PC-3 (cell line): Measurements from ENCODE around the gene CCDC171. TPM values are rescaled to one million over a fixed set of nuclear protein-coding genes. Genes with fewer than 3 reads are reported as not detected.

ENCODE experiments used
- ATAC-seq: fragments of 200-7000 bp; cut with Tn5 transposase; 2 replicates; pipeline ENCODE4 v1.9.1; 2020; ENCODE audit warnings: mild to moderate bottlenecking, moderate library complexity
- BruUV-seq: library from RNA; stranded (reverse); fragments of 400-500 nt; replicated peaks from 2 replicates; lab custom pipeline; 2021; lab: Mats Ljungman, UMichigan
- CTCF ChIA-PET: fragments of 300-600 bp; sonication (Branson Sonifier 250); formaldehyde crosslinking; loops from one replicate; lab custom pipeline; 2022; ENCODE audit warnings: antibody characterized with exemption; lab: Charles Lee
- POLR2A ChIA-PET: fragments of 300-600 bp; sonication (Branson Sonifier 250); formaldehyde crosslinking; loops from one replicate; lab custom pipeline; 2022; ENCODE audit warnings: antibody characterized with exemption; ENCODE audit not compliant: unreplicated experiment; lab: Charles Lee
- DNase-seq: peaks from one replicate; pipeline ENCODE4 v3.0.0-alpha.2; 2015
- H2AFZ ChIP-seq: fragments of 300-600 bp; sonication (generic); 2 replicates; pipeline ENCODE4 v1.6.0; 2016; ENCODE audit warnings: antibody characterized with exemption, low read length
- H3F3A ChIP-seq: fragments of 300-600 bp; sonication (generic); one replicate; pipeline ENCODE4 v1.6.0; 2017; ENCODE audit warnings: antibody characterized with exemption, low read length, control low read depth, mild to moderate bottlenecking; ENCODE audit not compliant: unreplicated experiment
- H3K27ac ChIP-seq: fragments of 300-600 bp; sonication (generic); 2 replicates; pipeline ENCODE4 v1.5.1; 2016; ENCODE audit warnings: mild to moderate bottlenecking, low read length
- H3K27me3 ChIP-seq: fragments of 300-600 bp; sonication (generic); 2 replicates; pipeline ENCODE4 v1.6.1; 2016; ENCODE audit warnings: low read length, mixed read lengths
- H3K36me3 ChIP-seq: fragments of 300-600 bp; sonication (generic); 2 replicates; pipeline ENCODE4 v1.6.1; 2016; ENCODE audit warnings: low read depth, mixed run types, low read length, mixed read lengths
- H3K4me1 ChIP-seq: fragments of 300-600 bp; sonication (generic); 2 replicates; pipeline ENCODE4 v1.5.1; 2016; ENCODE audit warnings: low read length; ENCODE audit not compliant: insufficient read depth
- H3K4me2 ChIP-seq: fragments of 300-600 bp; sonication (generic); 2 replicates; pipeline ENCODE4 v1.6.0; 2016; ENCODE audit warnings: low read length
- H3K4me3 ChIP-seq: fragments of 300-600 bp; sonication (generic); 2 replicates; pipeline ENCODE4 v1.5.1; 2016; ENCODE audit warnings: mild to moderate bottlenecking, low read length, mixed read lengths
- H3K79me2 ChIP-seq: fragments of 300-600 bp; sonication (generic); 2 replicates; pipeline ENCODE4 v1.6.1; 2017; ENCODE audit warnings: low read length, mixed read lengths
- H3K9ac ChIP-seq: fragments of 300-600 bp; sonication (generic); 2 replicates; pipeline ENCODE4 v1.6.0; 2016; ENCODE audit warnings: mild to moderate bottlenecking, low read length
- H3K9me2 ChIP-seq: fragments of 300-600 bp; sonication (generic); replicated peaks from 2 replicates; pipeline ENCODE4 v1.6.1; 2016; ENCODE audit warnings: mixed run types, low read length, mixed read lengths
- H3K9me3 ChIP-seq: fragments of 300-600 bp; sonication (generic); 2 replicates; pipeline ENCODE4 v1.6.1; 2016; ENCODE audit warnings: low read length, mixed read lengths
- H4K20me1 ChIP-seq: fragments of 300-600 bp; sonication (generic); 2 replicates; pipeline ENCODE4 v1.6.1; 2016; ENCODE audit warnings: low read length, mixed read lengths
- EZH2 ChIP-seq: fragments of 300-600 bp; sonication (generic); IDR thresholded peaks from one replicate; pipeline ENCODE4 v1.6.1; 2017; ENCODE audit warnings: antibody characterized with exemption, mild to moderate bottlenecking, low read length; ENCODE audit not compliant: unreplicated experiment
- EZH2phosphoT487 ChIP-seq: fragments of 300-600 bp; sonication (generic); IDR thresholded peaks from 2 replicates; pipeline ENCODE4 v1.6.1; 2018; ENCODE audit warnings: mild to moderate bottlenecking, antibody characterized with exemption, low read length, borderline replicate concordance
- intact Hi-C: fragments of 100-400 bp; cut with micrococcal nuclease; formaldehyde crosslinking; loops from 2 replicates; pipeline ENCODE4 v1.9.0; 2023
- total RNA-seq: library from RNA; depleted of rRNA; stranded (reverse); fragments of >200 nt; gene quantifications from 2 replicates; pipeline ENCODE4 v1.2.3, GENCODE V29; 2014
- TF ChIP-seq, protein P1 (sequence below): fragments of 300-600 bp; sonication (generic); conservative IDR thresholded peaks from 2 replicates; pipeline ENCODE4 v1.5.1; 2017; ENCODE audit warnings: antibody characterized with exemption, low read depth, mild to moderate bottlenecking, low read length

The CCDC171 gene
- total RNA-seq, 1 experiment from 2014 or later, result 2.7 TPM

DNA sequence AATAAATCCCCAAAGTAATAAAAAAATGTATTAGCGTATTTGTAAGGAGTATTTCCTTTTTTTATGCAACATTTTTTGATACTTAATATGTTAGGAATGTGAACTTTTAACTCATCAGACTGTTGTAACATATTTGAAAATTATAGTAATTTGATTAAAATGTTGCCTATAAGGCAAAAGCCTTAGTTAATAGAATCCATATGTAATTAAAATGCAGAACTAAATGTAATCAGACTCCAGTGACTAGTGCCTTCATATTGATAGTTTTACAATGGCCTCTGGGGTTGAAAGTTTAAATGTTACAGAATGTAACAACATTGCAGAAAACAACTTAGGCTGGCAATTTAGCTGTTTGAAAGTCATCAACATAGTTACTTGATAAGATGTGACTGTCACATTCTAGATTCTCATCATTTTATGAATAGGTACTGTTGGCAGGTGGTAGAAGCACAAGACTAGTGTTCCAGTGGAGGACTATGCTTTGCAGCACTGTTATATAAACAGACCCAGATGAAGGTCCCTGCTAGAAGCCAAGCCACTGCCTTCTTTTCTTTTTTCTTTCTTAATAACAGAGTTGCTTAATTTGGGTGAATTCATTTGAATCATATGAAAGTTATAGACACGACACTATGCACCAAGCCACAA, 382.9 kb downstream of the CCDC171 start:
- no peak overlapping the region for H2AFZ ChIP-seq
- no peak overlapping the region for H3K27ac ChIP-seq
- H3K79me2 ChIP-seq, result no peaks in the 10 kb centered on the region
- no peaks in the 10 kb centered on the region for H3K27me3 ChIP-seq
- BruUV-seq, result no TSS peak
- H3K4me1 ChIP-seq, result no peaks in the 10 kb centered on the region
- H3K4me3 ChIP-seq, result no peak overlapping the region
- no peaks in the 10 kb centered on the region for H3F3A ChIP-seq
- ChIA-PET POLR2A (no interaction called here), CTCF (no interaction called here)
- H3K9me3 ChIP-seq, result peaks cover 7% of the 10 kb centered on the region; the same call in 1 of the 2 replicates
- TF ChIP-seq EZH2, result no peak
- TF ChIP-seq, protein P1, sequence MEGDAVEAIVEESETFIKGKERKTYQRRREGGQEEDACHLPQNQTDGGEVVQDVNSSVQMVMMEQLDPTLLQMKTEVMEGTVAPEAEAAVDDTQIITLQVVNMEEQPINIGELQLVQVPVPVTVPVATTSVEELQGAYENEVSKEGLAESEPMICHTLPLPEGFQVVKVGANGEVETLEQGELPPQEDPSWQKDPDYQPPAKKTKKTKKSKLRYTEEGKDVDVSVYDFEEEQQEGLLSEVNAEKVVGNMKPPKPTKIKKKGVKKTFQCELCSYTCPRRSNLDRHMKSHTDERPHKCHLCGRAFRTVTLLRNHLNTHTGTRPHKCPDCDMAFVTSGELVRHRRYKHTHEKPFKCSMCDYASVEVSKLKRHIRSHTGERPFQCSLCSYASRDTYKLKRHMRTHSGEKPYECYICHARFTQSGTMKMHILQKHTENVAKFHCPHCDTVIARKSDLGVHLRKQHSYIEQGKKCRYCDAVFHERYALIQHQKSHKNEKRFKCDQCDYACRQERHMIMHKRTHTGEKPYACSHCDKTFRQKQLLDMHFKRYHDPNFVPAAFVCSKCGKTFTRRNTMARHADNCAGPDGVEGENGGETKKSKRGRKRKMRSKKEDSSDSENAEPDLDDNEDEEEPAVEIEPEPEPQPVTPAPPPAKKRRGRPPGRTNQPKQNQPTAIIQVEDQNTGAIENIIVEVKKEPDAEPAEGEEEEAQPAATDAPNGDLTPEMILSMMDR, result no peak
- TF ChIP-seq EZH2phosphoT487, result no peak
- H3K36me3 ChIP-seq, result no peaks in the 10 kb centered on the region
- no peak overlapping the region for H3K9ac ChIP-seq
- no peak for DNase-seq
- no peaks in the 10 kb centered on the region for H4K20me1 ChIP-seq
- intact Hi-C loops, result no loop called here
- no peak overlapping the region for H3K4me2 ChIP-seq
- H3K9me2 ChIP-seq, result no peaks in the 10 kb centered on the region
- ATAC-seq, result no peak

DNA sequence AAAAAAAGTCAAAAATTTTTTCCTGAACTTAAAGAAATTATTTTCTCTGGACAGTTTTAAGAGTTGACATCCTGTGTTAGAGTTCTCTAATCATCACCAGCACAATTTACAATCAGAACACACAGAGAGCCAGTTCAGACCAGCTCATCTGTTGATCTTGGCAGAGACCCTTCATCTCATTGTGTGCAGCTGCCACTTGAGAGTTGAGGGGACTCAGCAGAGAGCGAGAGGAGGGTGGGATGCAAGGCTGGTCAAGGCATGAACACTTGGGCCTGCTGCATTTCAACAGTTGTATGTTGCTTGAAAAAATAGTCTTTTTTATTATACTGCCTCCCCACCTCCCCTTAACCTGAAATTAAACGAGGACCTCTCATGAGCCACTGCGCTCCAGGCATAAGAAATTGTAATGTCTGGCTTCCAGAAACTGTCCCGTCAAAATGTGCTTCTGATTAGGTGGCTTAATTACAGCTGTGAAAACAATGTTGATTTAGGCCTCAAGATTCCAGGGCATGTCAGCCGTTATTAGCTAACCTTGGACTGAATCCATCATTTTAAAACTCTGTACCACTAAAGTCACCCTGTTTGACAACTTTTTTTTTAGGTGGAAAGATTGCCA, 383.6 kb downstream of the CCDC171 start:
- no peaks in the 10 kb centered on the region for H4K20me1 ChIP-seq
- TF ChIP-seq, protein P1, result no peak
- TF ChIP-seq EZH2phosphoT487 (no peak), EZH2 (no peak)
- H3K4me1 ChIP-seq, result no peaks in the 10 kb centered on the region
- ATAC-seq, result no peak; the same call in 1 of the 2 replicates
- no peak overlapping the region for H3K27ac ChIP-seq
- no peak overlapping the region for H3K9ac ChIP-seq
- no peaks in the 10 kb centered on the region for H3K36me3 ChIP-seq
- POLR2A ChIA-PET, result no interaction called here
- BruUV-seq, result no TSS peak
- DNase-seq, result peak; percentile 4
- H3F3A ChIP-seq, result no peaks in the 10 kb centered on the region
- no peaks in the 10 kb centered on the region for H3K27me3 ChIP-seq
- H3K4me3 ChIP-seq, result no peak overlapping the region
- intact Hi-C loops, result no loop called here
- H3K4me2 ChIP-seq, result no peak overlapping the region
- no peaks in the 10 kb centered on the region for H3K9me2 ChIP-seq
- CTCF ChIA-PET, result no interaction called here
- H3K9me3 ChIP-seq, result peaks cover 7% of the 10 kb centered on the region; the same call in 1 of the 2 replicates
- H2AFZ ChIP-seq, result no peak overlapping the region
- H3K79me2 ChIP-seq, result no peaks in the 10 kb centered on the region
